GM21381 (cell line): Measurements from ENCODE around the gene ARL15.
"Not testable (repeated sequence)": the region's sequence is repeated elsewhere in the genome, so short reads cannot be mapped to it uniquely, and the experiment has no call there.

Source experiments
- ATAC-seq: cut with Tn5 transposase; IDR thresholded peaks from one replicate; pipeline ENCODE4 v1.9.1; 2021; ENCODE audit warnings: mild to moderate bottlenecking, moderate library complexity; ENCODE audit not compliant: unreplicated experiment

ARL15 gene

DNA sequence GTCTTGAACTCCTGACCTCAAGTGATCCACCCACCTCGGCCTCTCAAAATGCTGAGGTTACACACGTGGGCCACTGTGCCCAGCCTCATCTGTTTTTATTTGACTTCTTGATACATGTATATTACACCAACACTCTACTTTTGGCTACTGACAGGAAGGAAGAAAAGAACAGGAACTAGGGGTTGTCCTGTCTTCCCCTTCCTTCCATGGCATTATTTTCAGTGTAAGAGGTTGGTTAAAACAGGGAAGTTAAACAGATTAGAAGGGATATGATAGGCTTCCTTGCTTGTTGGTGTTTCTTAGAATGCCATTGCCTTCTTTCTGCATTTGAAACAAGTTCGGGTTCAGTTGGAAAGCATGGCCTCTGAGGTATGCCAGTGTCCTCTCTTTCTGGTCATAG, 437.1 kb downstream of the ARL15 start:
- ATAC-seq = no peak

- no peak for ATAC-seq
Observed at GRCh38 chr5:53871775-53872174, 438.6 kb downstream of the ARL15 start.

DNA sequence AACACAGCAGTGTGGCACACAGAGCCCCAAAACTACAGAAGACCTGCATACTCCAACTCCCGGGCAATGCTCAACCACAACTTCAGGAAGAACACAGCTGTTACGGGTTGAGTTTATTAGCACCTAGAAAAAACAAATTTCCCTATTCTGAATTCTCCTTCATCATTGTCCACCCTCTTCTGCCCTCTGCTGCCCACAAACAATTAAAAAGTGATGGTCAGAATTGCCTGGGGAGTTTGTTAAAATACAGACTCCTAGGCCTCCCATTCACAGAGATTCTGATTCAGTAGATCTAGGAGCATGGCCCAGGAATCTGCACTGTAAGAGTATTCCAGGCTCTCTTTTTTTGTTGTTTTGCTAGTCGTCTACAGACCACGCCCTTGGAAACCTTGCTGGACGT, 439.3 kb downstream of the ARL15 start:
- no peak for ATAC-seq

GRCh38 chr5:53858700-53859456, 451.5 kb downstream of the ARL15 start:
- no peak for ATAC-seq

DNA sequence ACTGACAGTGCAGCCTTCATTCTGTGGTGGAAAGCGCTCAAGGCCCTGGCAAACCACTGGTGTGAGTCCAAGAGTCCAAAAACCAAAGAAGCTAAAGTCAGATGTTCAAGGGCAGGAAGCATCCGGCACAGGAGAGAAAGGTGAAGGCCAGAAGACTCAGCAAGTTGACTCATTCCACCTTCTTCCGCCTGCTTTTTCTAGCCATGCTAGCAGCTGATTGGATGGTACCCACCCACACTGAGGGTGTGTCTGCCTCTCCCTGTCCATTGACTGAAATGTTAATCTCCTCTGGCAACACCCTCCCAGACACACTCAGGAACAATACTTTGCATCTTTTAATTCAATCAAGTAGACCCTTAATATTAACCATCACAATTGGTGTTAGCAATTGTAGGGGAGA, 453.9 kb downstream of the ARL15 start:
- no peak for ATAC-seq

DNA sequence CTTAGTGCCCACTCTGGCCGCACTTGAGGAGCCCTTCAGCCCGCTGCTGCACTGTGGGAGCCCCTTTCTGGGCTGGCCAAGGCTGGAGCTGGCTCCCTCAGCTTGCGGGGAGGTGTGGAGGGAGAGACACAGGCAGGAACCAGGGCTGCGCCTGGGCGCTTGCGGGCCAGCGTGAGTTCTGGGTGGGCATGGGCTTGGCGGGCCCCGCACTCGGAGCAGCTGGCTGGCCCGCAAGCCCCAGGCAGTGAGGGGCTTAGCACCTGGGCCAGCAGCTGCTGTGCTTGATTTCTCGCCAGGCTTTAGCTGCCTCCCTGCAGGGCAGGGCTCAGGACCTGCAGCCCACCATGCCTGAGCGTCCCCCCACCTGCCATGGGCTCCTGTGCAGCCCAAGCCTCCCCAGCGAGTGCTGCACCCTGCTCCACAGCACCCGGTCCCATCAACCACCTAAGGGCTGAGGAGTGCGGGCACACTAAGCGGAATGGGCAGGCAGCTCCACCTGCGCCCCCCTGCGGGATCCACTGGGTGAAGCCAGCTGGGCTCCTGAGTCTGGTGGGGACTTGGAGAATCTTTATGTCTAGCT, 473.4 kb downstream of the ARL15 start:
- not testable (repeated sequence) for ATAC-seq

- no peak for ATAC-seq
Observed at GRCh38 chr5:53834500-53834899, 475.9 kb downstream of the ARL15 start.
